Measurements from ENCODE around the gene ACADM. TPM values are rescaled to one million over a fixed set of nuclear protein-coding genes. Genes with fewer than 3 reads are reported as not detected.

ACADM gene
- total RNA-seq, 4 donors from 2014 or later, result 37.0 to 59.4 (median 43.9) TPM

GRCh38 chr1:75785983-75786853 is 61.7 kb downstream of the ACADM start, which contains the start of gene RABGGTB:
TSS of gene RABGGTB (plus strand) at chr1:75786256. CDS start at chr1:75786272, 16 bp downstream.
- TF ChIP-seq CTCF (IDR thresholded peaks at IDR 0.05), result no peak
- DNase-seq (ENCODE audit: low spot score) (peak; percentile 74), ATAC-seq (ENCODE audit: low FRiP score) (peak; percentile 100)

GRCh38 chr1:75786901-75787493 is 62.5 kb downstream of the ACADM start:
- no peak for TF ChIP-seq CTCF (IDR thresholded peaks at IDR 0.05)
- DNase-seq (ENCODE audit: low spot score) (no peak), ATAC-seq (ENCODE audit: low FRiP score) (no peak)

DNA sequence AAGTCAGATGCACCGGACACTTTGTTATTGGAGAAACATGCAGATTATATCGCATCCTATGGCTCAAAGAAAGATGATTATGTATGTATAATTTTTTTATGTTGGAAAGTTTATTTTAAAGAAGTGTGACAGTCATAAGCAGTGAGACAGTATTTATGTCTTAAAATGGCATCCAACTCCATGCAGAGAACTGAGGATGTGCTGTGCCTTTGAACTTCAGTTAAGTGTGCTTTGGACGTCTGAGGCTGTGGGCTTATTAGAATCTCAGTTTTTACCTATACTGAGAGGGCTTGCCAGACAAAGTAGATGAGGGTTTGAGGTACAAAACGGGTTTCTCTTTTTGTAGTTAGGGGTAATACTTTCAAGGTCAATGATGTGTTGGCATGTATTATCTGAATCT is 63.0 kb downstream of the ACADM start:
- no peak for ATAC-seq (ENCODE audit: low FRiP score)
- TF ChIP-seq CTCF (IDR thresholded peaks at IDR 0.05), result no peak

DNA sequence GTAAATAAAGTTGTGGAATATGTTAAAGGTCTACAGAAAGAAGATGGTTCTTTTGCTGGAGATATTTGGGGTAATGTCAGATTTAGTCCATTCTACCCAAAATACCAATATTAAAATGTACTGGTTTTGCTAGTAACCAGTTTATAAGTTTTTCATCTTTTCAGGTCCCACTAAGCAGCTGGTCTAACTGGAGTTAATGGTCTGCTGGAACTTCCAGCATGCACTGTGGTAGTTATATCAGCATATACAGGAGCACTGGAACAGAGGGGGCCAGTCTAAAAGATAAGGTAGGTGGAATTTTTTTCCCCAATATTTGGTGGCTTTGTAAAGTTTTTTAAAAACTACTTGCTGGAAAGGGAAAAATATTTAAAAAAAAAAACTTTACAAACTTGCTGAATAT is 65.5 kb downstream of the ACADM start:
- ATAC-seq (ENCODE audit: low FRiP score), result no peak
- no peak for DNase-seq (ENCODE audit: low spot score)
- TF ChIP-seq CTCF (IDR thresholded peaks at IDR 0.05), result no peak

More for the DNA sequence above, 63.0 kb downstream of the ACADM start:
- no peak for DNase-seq (ENCODE audit: low spot score)

DNA sequence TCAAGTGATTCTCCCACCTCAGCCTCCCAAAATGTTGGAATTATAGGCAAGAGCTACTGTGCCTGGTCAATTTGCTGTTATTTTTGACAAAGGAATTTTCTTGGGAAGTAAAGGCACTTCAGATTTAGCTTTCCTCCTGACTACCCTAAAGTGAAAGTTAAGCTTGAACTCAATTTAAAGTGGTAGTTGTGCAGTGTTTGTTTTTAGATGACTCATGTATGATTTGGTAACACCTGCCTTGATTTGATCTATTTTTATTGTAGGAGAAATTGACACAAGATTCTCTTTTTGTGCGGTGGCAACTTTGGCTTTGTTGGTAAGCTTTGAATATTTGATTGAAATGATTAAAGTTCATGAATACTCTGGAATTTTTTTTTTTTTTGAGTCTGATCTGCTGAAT is 66.5 kb downstream of the ACADM start:
- DNase-seq (ENCODE audit: low spot score) (no peak), ATAC-seq (ENCODE audit: low FRiP score) (no peak)
- TF ChIP-seq CTCF (IDR thresholded peaks at IDR 0.05), result no peak

GRCh38 chr1:75792091-75792490 is 67.6 kb downstream of the ACADM start:
- ATAC-seq (ENCODE audit: low FRiP score) (no peak), DNase-seq (ENCODE audit: low spot score) (no peak)
- no peak for TF ChIP-seq CTCF (IDR thresholded peaks at IDR 0.05)

Measured in omental fat pad (tissue), 4 donors.